Activated CD4-positive, alpha-beta T cell treated with anti-CD3 and anti-CD28 coated beads, Interleukin-2, amount 50 U/mL, for 4 hours (primary cell): ENCODE results near the gene PPIP5K2.

ENCODE experiments used
- DNase-seq, 2 experiments: peaks; one replicate each; pipeline ENCODE4 v3.0.0-alpha.2; 2020

The PPIP5K2 gene

GRCh38 chr5:103255691-103256090, 135.6 kb downstream of the PPIP5K2 start:
- DNase-seq, result no peak

- no peak for DNase-seq
These were observed 136.1 kb downstream of the PPIP5K2 start for GRCh38 chr5:103256178-103256577.

GRCh38 chr5:103258368-103258956, 138.4 kb downstream of the PPIP5K2 start, which contains the start of gene MACIR:
TSS of gene MACIR (plus strand) at chr5:103258763. CDS start at chr5:103275920, 17,157 bp downstream.
- DNase-seq, result peak; percentile 92 to 93

GRCh38 chr5:103258957-103259704, 139.0 kb downstream of the PPIP5K2 start:
- peak; percentile 49 to 57 for DNase-seq

GRCh38 chr5:103259705-103260355, 139.7 kb downstream of the PPIP5K2 start:
- peak; percentile 1 to 2 for DNase-seq

- DNase-seq, result no peak
These were observed 140.8 kb downstream of the PPIP5K2 start for GRCh38 chr5:103260951-103261350.
